H1 (cell line): ENCODE measurements around the gene CYP1A2. TPM values are rescaled to one million over a fixed set of nuclear protein-coding genes. Genes with fewer than 3 reads are reported as not detected.

ENCODE experiments used
- CTCF ChIA-PET: fragments of 300-600 bp; sonication (Branson Sonifier 250); formaldehyde crosslinking; loops from one replicate; lab custom pipeline; 2021; ENCODE audit not compliant: partially characterized antibody; lab: Charles Lee
- POLR2A ChIA-PET: fragments of 300-600 bp; sonication (Branson Sonifier 250); formaldehyde crosslinking; loops from one replicate; lab custom pipeline; 2021; ENCODE audit warnings: inconsistent platforms; ENCODE audit not compliant: partially characterized antibody; lab: Charles Lee
- DNase-seq, 2 experiments: peaks; one replicate each; pipeline versions ENCODE4 v3.0.0 to v3.0.0-alpha.2; 2010 to 2022; ENCODE audit warnings: low spot score in 2 of 2, low read depth in 1 of 2, mixed read lengths in 1 of 2
- FAIRE-seq: peaks from 2 replicates; lab custom pipeline; 2011; peaks lifted over from hg19 to GRCh38; lab: Jason Lieb, UNC
- H2AFZ ChIP-seq: 2 replicates; pipeline ENCODE4 v1.8.1; 2012; ENCODE audit warnings: low read length, inconsistent platforms
- H2AK5ac ChIP-seq: 2 replicates; pipeline ENCODE4 v1.6.1; 2013; ENCODE audit warnings: low read depth, low read length
- H2BK120ac ChIP-seq: replicated peaks from 2 replicates; pipeline ENCODE3; 2013; ENCODE audit warnings: low read depth, low read length, inconsistent platforms
- H2BK12ac ChIP-seq: 2 replicates; pipeline ENCODE4 v1.6.1; 2013; ENCODE audit warnings: low read depth, low read length
- H2BK15ac ChIP-seq: 2 replicates; pipeline ENCODE4 v1.6.1; 2013; ENCODE audit warnings: low read length
- H2BK20ac ChIP-seq: 2 replicates; pipeline ENCODE4 v1.6.1; 2013; ENCODE audit warnings: low read length
- H2BK5ac ChIP-seq: 2 replicates; pipeline ENCODE4 v1.6.1; 2013; ENCODE audit warnings: low read depth, low read length
- H3K14ac ChIP-seq: 2 replicates; pipeline ENCODE4 v1.6.1; 2013; ENCODE audit warnings: inconsistent platforms; ENCODE audit not compliant: insufficient read length
- H3K18ac ChIP-seq: 2 replicates; pipeline ENCODE4 v1.6.1; 2013; ENCODE audit warnings: low read length; ENCODE audit errors: extremely low read depth
- H3K23ac ChIP-seq: 2 replicates; pipeline ENCODE4 v1.6.1; 2013; ENCODE audit warnings: inconsistent platforms; ENCODE audit not compliant: insufficient read length
- H3K23me2 ChIP-seq: 2 replicates; pipeline ENCODE4 v1.6.1; 2013; ENCODE audit warnings: low read depth, low read length
- H3K27ac ChIP-seq: 2 replicates; pipeline ENCODE4 v1.6.1; 2011; ENCODE audit warnings: low read depth, low read length, inconsistent platforms
- H3K27me3 ChIP-seq, 4 experiments: replicated peaks in 1 of 4; 1 replicate in 1 of 4; 2 replicates in 3 of 4; pipeline versions ENCODE4 v1.6.1 to v1.8.1; 2011 to 2013; ENCODE audit warnings: low read length in 3 of 4, mild to moderate bottlenecking in 3 of 4, inconsistent platforms in 2 of 4, mixed read lengths in 2 of 4, moderate library complexity in 1 of 4; ENCODE audit not compliant: control insufficient read depth in 3 of 4, insufficient read depth in 3 of 4; ENCODE audit errors: extremely low read depth in 1 of 4
- H3K36me3 ChIP-seq, 4 experiments: 2 replicates each; pipeline versions ENCODE4 v1.6.1 to v1.8.1; 2011 to 2013; ENCODE audit warnings: mild to moderate bottlenecking in 4 of 4, low read length in 3 of 4, moderate library complexity in 2 of 4, control low read depth in 1 of 4, inconsistent platforms in 1 of 4; ENCODE audit not compliant: insufficient read depth in 4 of 4, control insufficient read depth in 2 of 4
- H3K4ac ChIP-seq: replicated peaks from 2 replicates; pipeline ENCODE3; 2013; ENCODE audit warnings: low read length, low read depth, mixed read lengths, inconsistent platforms; ENCODE audit not compliant: insufficient read length
- H3K4me1 ChIP-seq, 4 experiments: replicated peaks in 1 of 4; 1 replicate in 1 of 4; 2 replicates in 3 of 4; pipeline versions ENCODE4 v1.6.1 to v1.8.1; 2011 to 2013; ENCODE audit warnings: low read length in 3 of 4, inconsistent platforms in 2 of 4, mixed read lengths in 1 of 4; ENCODE audit not compliant: insufficient read depth in 4 of 4, control insufficient read depth in 3 of 4
- H3K4me2 ChIP-seq, 2 experiments: 2 replicates each; pipeline versions ENCODE4 v1.6.1 to v1.8.1; 2011 to 2013; ENCODE audit warnings: low read depth in 2 of 2, low read length in 2 of 2, control low read depth in 1 of 2, inconsistent platforms in 1 of 2, mild to moderate bottlenecking in 1 of 2; ENCODE audit not compliant: insufficient read depth in 1 of 2
- H3K4me3 ChIP-seq, 4 experiments: fragments of 200-600, 300-600 bp in 1 of 4; sonication (generic), shearing (Covaris generic), sonication (Bioruptor Twin) in 1 of 4; 2 replicates each; pipeline versions ENCODE4 v1.5.1 to v1.8.1; 2011 to 2016; ENCODE audit warnings: low read length in 4 of 4, low read depth in 3 of 4, control low read depth in 2 of 4, inconsistent platforms in 2 of 4, mild to moderate bottlenecking in 2 of 4, mixed read lengths in 1 of 4, moderate library complexity in 1 of 4; ENCODE audit not compliant: insufficient read depth in 2 of 4; ENCODE audit errors: extremely low read depth in 1 of 4
- H3K56ac ChIP-seq: replicated peaks from 2 replicates; pipeline ENCODE3; 2013; ENCODE audit warnings: low read depth, mild to moderate bottlenecking, mixed read lengths, low read length, inconsistent platforms; ENCODE audit not compliant: insufficient read length
- H3K79me1 ChIP-seq: 2 replicates; pipeline ENCODE4 v1.6.1; 2013; ENCODE audit warnings: low read depth, low read length, control low read depth
- H3K79me2 ChIP-seq, 2 experiments: 2 replicates each; pipeline versions ENCODE4 v1.6.1 to v1.8.1; 2012 to 2013; ENCODE audit warnings: low read length in 2 of 2, mild to moderate bottlenecking in 2 of 2, inconsistent platforms in 1 of 2; ENCODE audit not compliant: insufficient read depth in 2 of 2, control insufficient read depth in 1 of 2
- H3K9ac ChIP-seq, 4 experiments: replicated peaks in 1 of 4; 1 replicate in 1 of 4; 2 replicates in 3 of 4; pipeline versions ENCODE4 v1.6.1 to v1.8.1; 2011 to 2013; ENCODE audit warnings: low read depth in 3 of 4, low read length in 3 of 4, control low read depth in 2 of 4, mild to moderate bottlenecking in 2 of 4, moderate library complexity in 2 of 4, inconsistent platforms in 1 of 4; ENCODE audit errors: extremely low read depth in 1 of 4
- H3K9me3 ChIP-seq, 2 experiments: 2 replicates each; pipeline versions ENCODE4 v1.6.1 to v1.8.1; 2012 to 2013; ENCODE audit warnings: mild to moderate bottlenecking in 2 of 2, moderate library complexity in 2 of 2, control low read depth in 1 of 2, inconsistent platforms in 1 of 2, low read depth in 1 of 2, low read length in 1 of 2, mixed read lengths in 1 of 2; ENCODE audit not compliant: insufficient read depth in 2 of 2
- H4K20me1 ChIP-seq, 2 experiments: replicated peaks in 1 of 2; 2 replicates each; pipeline versions ENCODE3 to v1.8.1; 2011 to 2013; ENCODE audit warnings: inconsistent platforms in 2 of 2, low read length in 2 of 2, mild to moderate bottlenecking in 1 of 2; ENCODE audit not compliant: insufficient read depth in 2 of 2, control insufficient read depth in 1 of 2
- H4K5ac ChIP-seq: 2 replicates; pipeline ENCODE4 v1.6.1; 2013; ENCODE audit warnings: low read length, low read depth, mixed read lengths, inconsistent platforms; ENCODE audit not compliant: insufficient read length
- H4K8ac ChIP-seq: 2 replicates; pipeline ENCODE4 v1.8.0; 2013; ENCODE audit warnings: mild to moderate bottlenecking, moderate library complexity, low read length, inconsistent platforms; ENCODE audit not compliant: insufficient read depth; ENCODE audit errors: extremely low read depth
- H4K91ac ChIP-seq: replicated peaks from 2 replicates; pipeline ENCODE3; 2013; ENCODE audit warnings: low read length, mixed read lengths, inconsistent platforms; ENCODE audit not compliant: insufficient read length
- CBX8 ChIP-seq: fragments of 300-800, 300-1000 bp; sonication (generic); IDR thresholded peaks from 2 replicates; pipeline ENCODE4 v1.7.1; 2016; ENCODE audit warnings: low read depth, low read length, borderline replicate concordance
- NANOG ChIP-seq: IDR thresholded peaks from 2 replicates; pipeline ENCODE4 v1.6.1; 2011; ENCODE audit warnings: low read length, low read depth, mild to moderate bottlenecking, inconsistent platforms; ENCODE audit not compliant: insufficient read depth, poor library complexity, severe bottlenecking
- WGBS, 2 experiments: shearing (Covaris generic) in 1 of 2; methylation state at CpG; one replicate each; pipeline versions ENCODE4 v1.1.6 to v1.1.7; 2013 to 2015; ENCODE audit warnings: low lambda C conversion rate in 2 of 2, mixed read lengths in 2 of 2, inconsistent platforms in 1 of 2, low coverage in 1 of 2, missing lambda C conversion rate in 1 of 2; ENCODE audit not compliant: insufficient replicate concordance in 2 of 2, insufficient coverage in 1 of 2, insufficient read length in 1 of 2; ENCODE audit errors: extremely low coverage in 1 of 2, missing lambda C conversion rate in 1 of 2; 5-methylcytosine and 5-hydroxymethylcytosine counted together
- polyA plus RNA-seq, 7 experiments: library from polyadenylated mRNA; depleted of rRNA in 3 of 7; stranded (reverse) in 5 of 7; unstranded in 2 of 7; fragments of >200 nt in 5 of 7; fragments of 200-250 nt in 2 of 7; gene quantifications; 1 replicate in 5 of 7; 2 replicates in 1 of 7; 4 replicates in 1 of 7; pipeline versions ENCODE4 v1.2.1 to v1.2.3, GENCODE V29; 2011 to 2013; ENCODE audit warnings: missing spikeins in 2 of 7, mixed read lengths in 2 of 7
- total RNA-seq: library from RNA; stranded (reverse); fragmentation: NEBNext Ultra II Directional; extraction: Animal tissue kit (Norgen Biotek cat#: 25700); gene quantifications from 2 replicates; pipeline ENCODE4 v1.2.1, GENCODE V29; 2021

CYP1A2 gene
- total and polyA plus RNA-seq, 2 of the 8 experiments (the other 6 are each of a cell fraction or from before 2014, with no cell fraction given), result not detected

DNA sequence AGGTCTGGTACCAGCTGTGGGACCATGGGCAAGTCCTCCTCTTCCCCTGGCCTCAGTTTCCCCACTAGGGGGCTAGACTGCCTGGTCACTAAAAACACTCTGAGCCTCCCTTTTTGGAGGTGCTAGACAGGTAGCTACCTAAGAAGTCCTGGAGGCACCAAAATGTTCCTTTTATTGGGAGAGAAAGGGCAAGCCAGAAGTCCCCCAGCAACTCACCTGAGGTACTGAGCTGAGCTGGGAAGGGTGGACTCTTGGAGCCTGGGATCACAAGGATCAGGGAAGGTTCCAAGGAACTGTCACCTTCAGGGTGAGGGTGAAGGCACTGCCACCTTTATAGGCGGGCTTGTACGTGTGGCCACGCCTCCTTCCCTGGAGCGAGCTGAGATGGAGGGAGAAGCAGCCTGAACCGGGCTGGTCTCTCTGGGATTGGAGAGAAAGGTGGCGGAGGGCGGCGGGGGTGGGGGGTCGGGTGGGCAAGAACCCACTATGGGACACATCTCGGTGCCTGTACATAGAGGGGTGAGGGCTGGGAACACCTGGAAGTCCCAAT is 23.3 kb upstream of the CYP1A2 start, which contains the start of gene CYP1A1:
Gene CYP1A1 (minus strand): TSS at position 304 of the 550 bp plus-strand sequence. CDS start 2,431 bp downstream, outside the sequence.
- Histone ChIP-seq H3K4ac (no peak within 1 kb of the TSS), H4K5ac (no peak within 1 kb of the TSS), H2BK15ac (0 out of 2 replicates have a peak within 1 kb of the TSS, but pooled peaks have one; percentile 49), H3K4me2 (peak within 1 kb of the TSS; percentile 81 to 82), H3K4me1 (peaks cover 0 to 5% (median 0%) of the 10 kb centered on the region in 4 experiments; a peak in 3 of 7 replicates), H2BK120ac (no peak within 1 kb of the TSS), H2BK12ac (peak within 1 kb of the TSS; percentile 50; the same call in 1 of the 2 replicates), H2AFZ (peak within 1 kb of the TSS; percentile 81), H3K79me2 (no peaks in the 10 kb centered on the region), H3K36me3 (no peaks in the 10 kb centered on the region), H3K9ac (peak within 1 kb of the TSS in 2 of 4 experiments; percentile 8 to 14; a peak in 1 of 7 replicates), H3K79me1 (no peaks in the 10 kb centered on the region), H4K8ac (peak within 1 kb of the TSS; percentile 68; the same call in 1 of the 2 replicates), H3K56ac (peak within 1 kb of the TSS; percentile 50), H3K27ac (no peak within 1 kb of the TSS), H3K23me2 (peaks cover 11% of the 10 kb centered on the region; the same call in 1 of the 2 replicates), H4K91ac (no peak within 1 kb of the TSS), H4K20me1 (no peaks in the 10 kb centered on the region), H2AK5ac (no peak within 1 kb of the TSS), H3K14ac (no peak within 1 kb of the TSS), H2BK20ac (peak within 1 kb of the TSS; percentile 87; the same call in 1 of the 2 replicates), H3K23ac (no peak within 1 kb of the TSS), H3K9me3 (no peaks in the 10 kb centered on the region; a peak in 1 of 4 replicates), H3K4me3 (peak within 1 kb of the TSS; percentile 38 to 77 (median 69)), H2BK5ac (0 out of 2 replicates have a peak within 1 kb of the TSS, but pooled peaks have one; percentile 35), H3K18ac (peak within 1 kb of the TSS; percentile 13; the same call in 1 of the 2 replicates), H3K27me3 (peaks cover 11 to 31% (median 26%) of the 10 kb centered on the region in 4 experiments)
- FAIRE-seq, result no peak
- TF ChIP-seq NANOG (no peak), CBX8 (no peak)
- 0% methylated on average over 5 of the region's 10 CpGs; no CpG with 5 or more reads in 1 of the 2 experiments for WGBS, 2 experiments
- POLR2A ChIA-PET, result interaction anchor here (0.7 to 5.5 kb wide), 15 partner anchors 10 to 92 kb away, joined by 3 to 46 read pairs (median 4); partner anchors contain the start of genes CYP1A2 and EDC3
- CTCF ChIA-PET, result interaction anchor here (0.7 to 4.3 kb wide), 14 partner anchors 9 to 229 kb away, joined by 3 to 39 read pairs (median 4); partner anchors contain the start of gene EDC3
- DNase-seq, result peak in 1 of 2 experiments; percentile 68
